ENCODE results near the gene LKAAEAR1.

GRCh38 chr20:64062276-64062595, 22.0 kb downstream of the LKAAEAR1 start:
- TF ChIP-seq CTCF (IDR thresholded peaks at IDR 0.05) (no peak), ZFX (IDR thresholded peaks at IDR 0.05; ENCODE audit: borderline replicate concordance) (no peak)
